H9 (cell line): ENCODE results near the gene WWC2. TPM values are rescaled to one million over a fixed set of nuclear protein-coding genes. Genes with fewer than 3 reads are reported as not detected.

Experiments
- DNase-seq: peaks from one replicate; pipeline ENCODE4 v3.0.0-alpha.2; 2017
- H2AFZ ChIP-seq: one replicate; pipeline ENCODE4 v1.6.1; 2013; ENCODE audit warnings: mild to moderate bottlenecking, low read length, control low read depth, moderate library complexity
- H2AK5ac ChIP-seq: 2 replicates; pipeline ENCODE4 v1.6.1; 2013; ENCODE audit warnings: low read length, control low read depth, mixed read lengths; ENCODE audit not compliant: insufficient read length
- H2BK120ac ChIP-seq: one replicate; pipeline ENCODE4 v1.6.1; 2013; ENCODE audit warnings: low read depth, mild to moderate bottlenecking, low read length, control low read depth, inconsistent platforms; ENCODE audit not compliant: poor library complexity, severe bottlenecking
- H2BK12ac ChIP-seq: 2 replicates; pipeline ENCODE4 v1.6.1; 2013; ENCODE audit warnings: low read length, control low read depth, mixed read lengths, low read depth; ENCODE audit not compliant: insufficient read length
- H2BK15ac ChIP-seq: 2 replicates; pipeline ENCODE4 v1.6.1; 2013; ENCODE audit warnings: low read depth, low read length, control low read depth
- H2BK20ac ChIP-seq: one replicate; pipeline ENCODE4 v1.6.1; 2013; ENCODE audit warnings: low read depth, mild to moderate bottlenecking, low read length, control low read depth, inconsistent platforms; ENCODE audit not compliant: poor library complexity, severe bottlenecking
- H2BK5ac ChIP-seq: 2 replicates; pipeline ENCODE4 v1.6.1; 2013; ENCODE audit warnings: low read length, control low read depth, mixed read lengths; ENCODE audit not compliant: insufficient read length
- H3K14ac ChIP-seq: 2 replicates; pipeline ENCODE4 v1.6.1; 2013; ENCODE audit warnings: low read length, control low read depth; ENCODE audit not compliant: insufficient read depth
- H3K18ac ChIP-seq: 2 replicates; pipeline ENCODE4 v1.6.1; 2013; ENCODE audit warnings: low read depth, mild to moderate bottlenecking, mixed read lengths, low read length, control low read depth; ENCODE audit not compliant: insufficient read length
- H3K23ac ChIP-seq: 2 replicates; pipeline ENCODE4 v1.6.1; 2013; ENCODE audit warnings: low read length, control low read depth, mixed read lengths, low read depth; ENCODE audit not compliant: insufficient read length
- H3K23me2 ChIP-seq: 2 replicates; pipeline ENCODE4 v1.6.1; 2013; ENCODE audit warnings: low read depth, mild to moderate bottlenecking, mixed read lengths, low read length, control low read depth; ENCODE audit not compliant: insufficient read length, poor library complexity, severe bottlenecking
- H3K27ac ChIP-seq: 2 replicates; pipeline ENCODE4 v1.5.1; 2013; ENCODE audit warnings: low read length, control low read depth, mixed read lengths, low read depth; ENCODE audit not compliant: insufficient read length
- H3K27me3 ChIP-seq: 2 replicates; pipeline ENCODE4 v1.6.1; 2013; ENCODE audit warnings: low read length, control low read depth, inconsistent platforms; ENCODE audit not compliant: insufficient read depth
- H3K4ac ChIP-seq: 2 replicates; pipeline ENCODE4 v1.6.1; 2013; ENCODE audit warnings: low read depth, mild to moderate bottlenecking, control low read depth, inconsistent platforms, low read length, moderate library complexity
- H3K4me1 ChIP-seq: 2 replicates; pipeline ENCODE4 v1.6.1; 2013; ENCODE audit warnings: low read length, control low read depth, inconsistent platforms; ENCODE audit not compliant: insufficient read depth
- H3K4me2 ChIP-seq: 2 replicates; pipeline ENCODE4 v1.6.1; 2013; ENCODE audit warnings: low read length, control low read depth, mixed read lengths; ENCODE audit not compliant: insufficient read length, insufficient read depth
- H3K56ac ChIP-seq: 2 replicates; pipeline ENCODE4 v1.6.1; 2013; ENCODE audit warnings: low read depth, mild to moderate bottlenecking, mixed read lengths, low read length, control low read depth; ENCODE audit not compliant: insufficient read length
- H3K79me1 ChIP-seq: 2 replicates; pipeline ENCODE4 v1.6.1; 2013; ENCODE audit warnings: low read depth, mild to moderate bottlenecking, moderate library complexity, low read length, control low read depth, inconsistent platforms; ENCODE audit not compliant: insufficient read depth, poor library complexity, severe bottlenecking
- H3K79me2 ChIP-seq: 2 replicates; pipeline ENCODE4 v1.6.1; 2013; ENCODE audit warnings: low read length, control low read depth, inconsistent platforms; ENCODE audit not compliant: insufficient read depth
- H3K9ac ChIP-seq: 2 replicates; pipeline ENCODE4 v1.6.1; 2013; ENCODE audit warnings: low read length, control low read depth, mixed read lengths; ENCODE audit not compliant: insufficient read length; ENCODE audit errors: extremely low read depth
- H3K9me3 ChIP-seq: one replicate; pipeline ENCODE4 v1.6.1; 2013; ENCODE audit warnings: low read depth, low read length, inconsistent platforms; ENCODE audit not compliant: control insufficient read depth
- H3T11ph ChIP-seq: one replicate; pipeline ENCODE4 v1.6.1; 2013; ENCODE audit warnings: mild to moderate bottlenecking, low read length, control low read depth, inconsistent platforms
- H4K20me1 ChIP-seq: one replicate; pipeline ENCODE4 v1.6.1; 2013; ENCODE audit not compliant: control insufficient read depth, insufficient read length, insufficient read depth
- H4K5ac ChIP-seq: 2 replicates; pipeline ENCODE4 v1.6.1; 2013; ENCODE audit warnings: low read depth, mild to moderate bottlenecking, mixed read lengths, low read length, control low read depth; ENCODE audit not compliant: insufficient read length
- H4K8ac ChIP-seq: replicated peaks from 2 replicates; pipeline ENCODE4 v1.6.1; 2013; ENCODE audit warnings: low read length, control low read depth, mixed read lengths, low read depth; ENCODE audit not compliant: insufficient read length
- H4K91ac ChIP-seq: 2 replicates; pipeline ENCODE4 v1.6.1; 2013; ENCODE audit warnings: low read depth, mild to moderate bottlenecking, moderate library complexity, mixed read lengths, low read length, control low read depth; ENCODE audit not compliant: insufficient read length
- H3K27ac Mint-ChIP-seq, 3 experiments: 2 replicates in 2 of 3; 3 replicates in 1 of 3; pipeline ENCODE4 v1.8.0; 2020 to 2021; ENCODE audit warnings: mixed read lengths in 3 of 3, mild to moderate bottlenecking in 1 of 3, moderate library complexity in 1 of 3
- H3K27me3 Mint-ChIP-seq: 2 replicates; pipeline ENCODE4 v1.8.0; 2021; ENCODE audit warnings: low read depth, mild to moderate bottlenecking, moderate library complexity, mixed read lengths
- H3K36me3 Mint-ChIP-seq, 3 experiments: 2 replicates in 2 of 3; 3 replicates in 1 of 3; pipeline ENCODE4 v1.8.0; 2020 to 2021; ENCODE audit warnings: low read depth in 3 of 3, mixed read lengths in 3 of 3; ENCODE audit not compliant: insufficient read depth in 1 of 3
- H3K4me1 Mint-ChIP-seq, 2 experiments: 2 replicates each; pipeline ENCODE4 v1.8.0; 2020; ENCODE audit warnings: mixed read lengths in 2 of 2
- H3K4me3 Mint-ChIP-seq, 2 experiments: 2 replicates in 1 of 2; 3 replicates in 1 of 2; pipeline ENCODE4 v1.8.0; 2020 to 2021; ENCODE audit warnings: mild to moderate bottlenecking in 2 of 2, mixed read lengths in 2 of 2, moderate library complexity in 1 of 2
- H3K9me3 Mint-ChIP-seq, 2 experiments: 2 replicates in 1 of 2; 3 replicates in 1 of 2; pipeline ENCODE4 v1.8.0; 2020; ENCODE audit warnings: mild to moderate bottlenecking in 2 of 2, mixed read lengths in 2 of 2, moderate library complexity in 1 of 2
- WGBS: extraction: QIAGEN DNeasy Blood & Tissue Kit; methylation state at CpG from one replicate; pipeline ENCODE4 v1.1.7; 2013; ENCODE audit warnings: missing lambda C conversion rate, low lambda C conversion rate, mixed read lengths; ENCODE audit not compliant: insufficient read length; ENCODE audit errors: extremely low coverage; 5-methylcytosine and 5-hydroxymethylcytosine counted together
- total RNA-seq: library from RNA; stranded (reverse); gene quantifications from 2 replicates; pipeline ENCODE4 v1.2.1, GENCODE V29; 2021
- TF ChIP-seq, protein P1 (sequence below): fragments of 200-600 bp; sonication (generic); conservative IDR thresholded peaks from 3 replicates; pipeline ENCODE4 v1.8.0; 2021; ENCODE audit warnings: antibody characterized with exemption, mild to moderate bottlenecking

WWC2 gene
- total RNA-seq, 1 experiment from 2014 or later: 106 TPM

DNA sequence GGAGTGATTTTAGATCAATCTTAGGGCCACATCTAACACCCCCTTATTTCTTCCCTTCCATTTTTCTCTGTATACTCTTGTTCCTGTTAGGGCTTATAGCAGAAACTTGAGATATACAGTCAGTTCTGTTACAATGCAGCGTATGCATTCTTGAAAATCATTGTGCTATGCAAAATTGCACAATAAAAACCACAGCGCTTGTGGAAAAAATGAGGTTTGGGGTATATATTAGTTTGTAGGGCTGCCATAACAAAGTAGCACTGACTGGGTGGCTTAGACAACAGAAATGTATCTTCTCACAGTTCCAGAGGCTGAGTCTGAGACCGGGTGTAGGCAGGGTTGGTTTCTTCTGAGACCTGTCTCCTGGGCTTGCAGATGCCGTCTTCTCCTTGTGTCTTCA is 59.0 kb downstream of the WWC2 start:
- H3K79me1 ChIP-seq: peaks cover 4% of the 10 kb centered on the region
- H3K79me2 ChIP-seq: peaks cover 33% of the 10 kb centered on the region; the same call in 1 of the 2 replicates
- WGBS: no CpG with 5 or more reads among the region's 4 CpGs
- no peak for DNase-seq
- Mint-ChIP-seq H3K4me3 (no peak overlapping the region), H3K36me3 (peaks cover 2 to 7% (median 5%) of the 10 kb centered on the region in 3 experiments; a peak in 4 of 7 replicates), H3K9me3 (no peaks in the 10 kb centered on the region), H3K4me1 (peaks cover 49 to 56% of the 10 kb centered on the region in 2 experiments), H3K27me3 (no peaks in the 10 kb centered on the region), H3K27ac (peak overlapping the region in 2 of 3 experiments; percentile 10 to 27; a peak in 2 of 7 replicates)
- H4K20me1 ChIP-seq: no peaks in the 10 kb centered on the region
- no peaks in the 10 kb centered on the region for H3K9me3 ChIP-seq
- no peak overlapping the region for H3T11ph ChIP-seq
- no peaks in the 10 kb centered on the region for H3K27me3 ChIP-seq
- H2BK15ac ChIP-seq: no peak overlapping the region
- H3K4ac ChIP-seq: no peak overlapping the region
- no peak overlapping the region for H2BK120ac ChIP-seq
- H2BK20ac ChIP-seq: no peak overlapping the region
- H4K91ac ChIP-seq: no peak overlapping the region
- no peak overlapping the region for H3K18ac ChIP-seq
- H4K5ac ChIP-seq: no peak overlapping the region
- H3K27ac ChIP-seq: no peak overlapping the region
- H3K4me1 ChIP-seq: peaks cover 7% of the 10 kb centered on the region; the same call in 1 of the 2 replicates
- H3K4me2 ChIP-seq: no peak overlapping the region
- H3K23me2 ChIP-seq: no peaks in the 10 kb centered on the region
- no peak overlapping the region for H3K56ac ChIP-seq
- TF ChIP-seq, protein P1, sequence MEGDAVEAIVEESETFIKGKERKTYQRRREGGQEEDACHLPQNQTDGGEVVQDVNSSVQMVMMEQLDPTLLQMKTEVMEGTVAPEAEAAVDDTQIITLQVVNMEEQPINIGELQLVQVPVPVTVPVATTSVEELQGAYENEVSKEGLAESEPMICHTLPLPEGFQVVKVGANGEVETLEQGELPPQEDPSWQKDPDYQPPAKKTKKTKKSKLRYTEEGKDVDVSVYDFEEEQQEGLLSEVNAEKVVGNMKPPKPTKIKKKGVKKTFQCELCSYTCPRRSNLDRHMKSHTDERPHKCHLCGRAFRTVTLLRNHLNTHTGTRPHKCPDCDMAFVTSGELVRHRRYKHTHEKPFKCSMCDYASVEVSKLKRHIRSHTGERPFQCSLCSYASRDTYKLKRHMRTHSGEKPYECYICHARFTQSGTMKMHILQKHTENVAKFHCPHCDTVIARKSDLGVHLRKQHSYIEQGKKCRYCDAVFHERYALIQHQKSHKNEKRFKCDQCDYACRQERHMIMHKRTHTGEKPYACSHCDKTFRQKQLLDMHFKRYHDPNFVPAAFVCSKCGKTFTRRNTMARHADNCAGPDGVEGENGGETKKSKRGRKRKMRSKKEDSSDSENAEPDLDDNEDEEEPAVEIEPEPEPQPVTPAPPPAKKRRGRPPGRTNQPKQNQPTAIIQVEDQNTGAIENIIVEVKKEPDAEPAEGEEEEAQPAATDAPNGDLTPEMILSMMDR: no peak
- H2BK12ac ChIP-seq: no peak overlapping the region
- no peak overlapping the region for H4K8ac ChIP-seq
- no peak overlapping the region for H3K14ac ChIP-seq
- H3K9ac ChIP-seq: no peak overlapping the region
- no peak overlapping the region for H2BK5ac ChIP-seq
- H3K23ac ChIP-seq: no peak overlapping the region
- H2AFZ ChIP-seq: no peak overlapping the region
- H2AK5ac ChIP-seq: no peak overlapping the region
